Measurements from ENCODE around the gene ZNF862.
"Not testable (repeated sequence)": the region's sequence is repeated elsewhere in the genome, so short reads cannot be mapped to it uniquely, and the experiment has no call there.

The ZNF862 gene

DNA sequence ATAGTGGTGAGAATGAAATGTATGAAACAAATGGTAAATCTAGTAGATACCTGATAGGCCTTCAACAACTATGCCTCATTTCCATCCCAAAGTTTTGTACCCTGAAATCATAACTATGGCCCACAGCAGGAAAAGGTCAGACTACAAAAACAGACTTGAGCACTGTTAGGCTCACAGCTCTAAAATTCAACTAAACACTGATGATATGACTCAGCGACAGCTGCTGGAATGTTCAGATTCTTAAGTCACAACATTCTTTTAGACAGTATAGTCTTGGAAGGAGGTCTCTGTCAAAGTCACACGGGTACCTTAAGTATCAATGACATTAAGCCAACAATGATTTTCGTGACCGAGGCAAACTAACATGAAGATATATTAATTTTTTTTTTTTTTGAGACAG, 74.0 kb downstream of the ZNF862 start:
- POLR2A ChIA-PET; DNase-seq; H3K36me3 ChIP-seq (ENCODE audit: control insufficient read depth in 4 of 4, insufficient read depth in 4 of 4, low read length in 3 of 4); H3K4me1 ChIP-seq (ENCODE audit: control extremely low read depth in 1 of 4, control insufficient read depth in 4 of 4, insufficient read depth in 4 of 4, low read length in 3 of 4); H3K4me3 ChIP-seq (ENCODE audit: control insufficient read depth in 1 of 7, extremely low read depth in 1 of 7, insufficient read depth in 4 of 7, low read depth in 2 of 7, low read length in 6 of 7); CTCF ChIA-PET; H3K9me3 ChIP-seq (ENCODE audit: control extremely low read depth in 1 of 5, control insufficient read depth in 4 of 5, insufficient read depth in 2 of 5, low read depth in 1 of 5, low read length in 4 of 5); H3K27me3 ChIP-seq (replicated peaks in 2 of 5; ENCODE audit: control insufficient read depth in 4 of 5, insufficient read depth in 5 of 5, low read length in 4 of 5); H3K27ac ChIP-seq (ENCODE audit: insufficient read depth in 1 of 2, low read depth in 1 of 2, low read length in 2 of 2, poor library complexity in 1 of 2, severe bottlenecking in 2 of 2): not testable (repeated sequence)
- no CpG with 5 or more reads among the region's 4 CpGs for whole genome bisulfite sequencing (ENCODE audit: insufficient coverage)
